HepG2 (cell line): ENCODE measurements around the gene KCNK7. TPM values are rescaled to one million over a fixed set of nuclear protein-coding genes. Genes with fewer than 3 reads are reported as not detected.
A peak's percentile ranks its signal among the peaks of the same experiment; 100 is the strongest.

Experiments
- ATF4 ChIP-seq, 2 experiments: fragments of 450-650 bp in 1 of 2; sonication (generic) in 1 of 2; formaldehyde crosslinking; IDR thresholded peaks; 2 replicates each; pipeline versions ENCODE4 v1.5.0 to v1.8.0; 2020 to 2022; ENCODE audit warnings: mild to moderate bottlenecking in 1 of 2, missing genetic modification reagents in 1 of 2
- DNMT3B ChIP-seq: conservative IDR thresholded peaks from 2 replicates; pipeline ENCODE4 v1.6.1; 2016; ENCODE audit warnings: missing biosample characterization, control low read depth
- ELF1 ChIP-seq: sonication (generic); formaldehyde crosslinking; IDR thresholded peaks from 2 replicates; pipeline ENCODE4 v1.4.0; 2020; ENCODE audit warnings: missing genetic modification reagents
- HOXD1 ChIP-seq: sonication (generic); formaldehyde crosslinking; IDR thresholded peaks from 2 replicates; pipeline ENCODE4 v1.5.0; 2020; ENCODE audit warnings: missing genetic modification reagents
- ISL2 ChIP-seq: sonication (generic); formaldehyde crosslinking; IDR thresholded peaks from 2 replicates; pipeline ENCODE4 v1.5.0; 2020; ENCODE audit warnings: missing genetic modification reagents
- MLXIP ChIP-seq: sonication (generic); formaldehyde crosslinking; IDR thresholded peaks from 2 replicates; pipeline ENCODE4 v1.9.0; 2021; ENCODE audit warnings: missing genetic modification reagents, borderline replicate concordance
- POGK ChIP-seq: sonication (generic); formaldehyde crosslinking; conservative IDR thresholded peaks from 2 replicates; pipeline ENCODE4 v1.8.0; 2022; ENCODE audit warnings: mild to moderate bottlenecking, moderate library complexity, missing genetic modification reagents
- PRDM4 ChIP-seq: sonication (generic); formaldehyde crosslinking; IDR thresholded peaks from 2 replicates; pipeline ENCODE4 v1.9.0; 2021; ENCODE audit warnings: missing genetic modification reagents, borderline replicate concordance
- RAD51 ChIP-seq: fragments of 450-650 bp; IDR thresholded peaks from 2 replicates; pipeline ENCODE4 v1.6.1; 2016; ENCODE audit warnings: borderline replicate concordance
- ZFP82 ChIP-seq: sonication (generic); formaldehyde crosslinking; IDR thresholded peaks from 2 replicates; pipeline ENCODE4 v1.5.1; 2020; ENCODE audit warnings: mild to moderate bottlenecking, missing genetic modification reagents, borderline replicate concordance
- ZNF235 ChIP-seq: sonication (generic); formaldehyde crosslinking; IDR thresholded peaks from 2 replicates; pipeline ENCODE4 v1.8.1; 2023; ENCODE audit warnings: mild to moderate bottlenecking, missing genetic modification reagents, borderline replicate concordance
- ZNF670 ChIP-seq: sonication (generic); formaldehyde crosslinking; IDR thresholded peaks from 2 replicates; pipeline ENCODE4 v1.8.0; 2022; ENCODE audit warnings: mild to moderate bottlenecking, missing genetic modification reagents, borderline replicate concordance
- ZNF687 ChIP-seq: sonication (generic); formaldehyde crosslinking; IDR thresholded peaks from 2 replicates; pipeline ENCODE4 v1.5.1; 2020; ENCODE audit warnings: mild to moderate bottlenecking, missing genetic modification reagents, moderate library complexity
- ZSCAN20 ChIP-seq: sonication (generic); formaldehyde crosslinking; IDR thresholded peaks from 2 replicates; pipeline ENCODE4 v1.4.0; 2020; ENCODE audit warnings: missing genetic modification reagents, mild to moderate bottlenecking, borderline replicate concordance
- polyA plus RNA-seq, 8 experiments: library from polyadenylated mRNA; depleted of rRNA in 3 of 8; stranded (reverse) in 7 of 8; unstranded in 1 of 8; fragments of >200 nt; fragmentation: Illumina TruSeq in 4 of 8; extraction: Trizol in 4 of 8; gene quantifications; 2 replicates each; pipeline versions ENCODE4 v1.2.1 to v1.2.3, GENCODE V29; 2011 to 2016; ENCODE audit warnings: low read depth in 4 of 8, missing spikeins in 1 of 8, mixed read lengths in 1 of 8; ENCODE audit not compliant: insufficient read depth in 1 of 8
- total RNA-seq, 5 experiments: library from RNA; depleted of rRNA; stranded (reverse); fragments of >200 nt; fragmentation: Illumina TruSeq; extraction: Trizol; gene quantifications; 2 replicates each; pipeline ENCODE4 v1.2.3, GENCODE V29; 2016; ENCODE audit warnings: low read depth in 1 of 5

KCNK7 gene
- total and polyA plus RNA-seq, 2 of the 13 experiments (the other 11 are each of a cell fraction or from before 2014, with no cell fraction given) = 0.11 TPM; not detected in 1

GRCh38 chr11:65569164-65569972 lies 26.2 kb downstream of the KCNK7 start (continued):
- no peak for TF ChIP-seq PRDM4 (CRISPR knock-in tag)
- TF ChIP-seq ZNF235 (CRISPR knock-in tag) = 0 out of 2 replicates have a peak, but pooled peaks have one; percentile 18
- peak; percentile 81; the same call in 1 of the 2 replicates for TF ChIP-seq ZFP82 (CRISPR knock-in tag)
- TF ChIP-seq DNMT3B (CRISPR knock-in tag) = 0 out of 2 replicates have a peak, but pooled peaks have one; percentile 10
- 0 out of 2 replicates have a peak, but pooled peaks have one; percentile 28 for TF ChIP-seq HOXD1 (CRISPR knock-in tag)
- peak; percentile 6; the same call in 1 of the 2 replicates for TF ChIP-seq ISL2 (CRISPR knock-in tag)
- 0 out of 4 replicates have a peak, but pooled peaks of 1 of the 2 experiments have one; percentile 29 for TF ChIP-seq ATF4 (CRISPR knock-in tag; IDR thresholded peaks at IDR 0.05)
- no peak for TF ChIP-seq ZNF687 (CRISPR knock-in tag)
- TF ChIP-seq ELF1 (CRISPR knock-in tag) = no peak
- TF ChIP-seq POGK = no peak
- TF ChIP-seq RAD51 = no peak
- peak; percentile 58; the same call in 1 of the 2 replicates for TF ChIP-seq ZNF670
- TF ChIP-seq MLXIP (CRISPR knock-in tag) = peak; percentile 33; the same call in 1 of the 2 replicates
- TF ChIP-seq ZSCAN20 (CRISPR knock-in tag) = peak; percentile 58; the same call in 1 of the 2 replicates
